Stimulated activated CD8-positive, alpha-beta memory T cell treated with anti-CD3 and anti-CD28 coated beads, Interleukin-15, amount 100 ng/mL, for 1 hour (primary cell): ENCODE results near the gene RAB36.
A peak's percentile ranks its signal among the peaks of the same experiment; 100 is the strongest.

Experiments used
- DNase-seq: peaks from one replicate; pipeline ENCODE4 v3.0.0-alpha.2; 2020; ENCODE audit warnings: low read depth

Gene RAB36, protein sequence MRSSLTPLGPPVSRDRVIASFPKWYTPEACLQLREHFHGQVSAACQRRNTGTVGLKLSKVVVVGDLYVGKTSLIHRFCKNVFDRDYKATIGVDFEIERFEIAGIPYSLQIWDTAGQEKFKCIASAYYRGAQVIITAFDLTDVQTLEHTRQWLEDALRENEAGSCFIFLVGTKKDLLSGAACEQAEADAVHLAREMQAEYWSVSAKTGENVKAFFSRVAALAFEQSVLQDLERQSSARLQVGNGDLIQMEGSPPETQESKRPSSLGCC

GRCh38 chr22:23144932-23145877 lies at the start of gene RAB36:
Gene RAB36, plus strand, starts transcription at chr22:23145477. Its CDS starts 1,140 bp downstream, at chr22:23146617.
- peak; percentile 75 for DNase-seq

GRCh38 chr22:23095733-23096342 lies 49.4 kb upstream of the RAB36 start:
- DNase-seq = no peak

DNA sequence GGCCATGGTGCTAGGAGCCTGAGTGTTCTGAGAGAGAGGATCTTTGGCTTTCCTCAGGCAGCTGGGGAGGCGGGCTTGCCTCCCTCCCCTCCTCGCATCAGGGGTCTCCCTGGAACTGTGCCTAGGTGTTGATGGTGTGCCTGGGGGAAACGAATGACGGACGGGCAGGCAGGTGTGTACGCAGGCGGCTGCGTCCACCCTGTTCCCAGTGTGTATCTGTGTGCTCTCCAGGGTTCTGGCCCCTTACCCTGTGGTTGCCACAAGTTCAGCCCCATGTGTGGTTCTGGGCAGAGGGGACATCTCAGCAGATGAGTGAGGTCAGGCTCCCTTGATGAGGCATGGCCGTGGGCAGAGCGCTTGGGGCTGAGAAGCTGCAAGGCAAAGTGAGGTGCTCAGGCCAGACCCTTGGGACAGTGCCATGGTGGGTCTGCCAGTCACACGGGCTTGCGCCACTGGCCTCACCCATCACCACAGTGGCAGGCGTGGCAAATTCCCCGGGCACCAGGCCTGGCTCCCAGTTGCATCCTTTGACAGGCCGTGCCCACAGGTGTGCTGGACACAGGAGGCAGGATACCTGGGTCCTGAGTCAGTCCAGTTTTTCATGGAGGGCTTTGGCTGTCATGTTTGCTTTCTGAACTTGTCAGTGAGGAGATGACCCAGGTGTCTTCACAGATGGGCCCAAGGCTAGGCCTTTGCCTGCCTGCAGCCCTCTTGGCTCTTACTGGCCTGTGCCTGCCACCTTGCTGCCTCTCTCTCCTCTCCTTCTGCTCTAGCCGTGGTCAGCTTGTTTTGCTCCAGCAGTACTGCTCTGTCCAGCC lies 47.7 kb upstream of the RAB36 start:
- no peak for DNase-seq

GRCh38 chr22:23098230-23098705 lies 47.0 kb upstream of the RAB36 start:
- DNase-seq = no peak

DNA sequence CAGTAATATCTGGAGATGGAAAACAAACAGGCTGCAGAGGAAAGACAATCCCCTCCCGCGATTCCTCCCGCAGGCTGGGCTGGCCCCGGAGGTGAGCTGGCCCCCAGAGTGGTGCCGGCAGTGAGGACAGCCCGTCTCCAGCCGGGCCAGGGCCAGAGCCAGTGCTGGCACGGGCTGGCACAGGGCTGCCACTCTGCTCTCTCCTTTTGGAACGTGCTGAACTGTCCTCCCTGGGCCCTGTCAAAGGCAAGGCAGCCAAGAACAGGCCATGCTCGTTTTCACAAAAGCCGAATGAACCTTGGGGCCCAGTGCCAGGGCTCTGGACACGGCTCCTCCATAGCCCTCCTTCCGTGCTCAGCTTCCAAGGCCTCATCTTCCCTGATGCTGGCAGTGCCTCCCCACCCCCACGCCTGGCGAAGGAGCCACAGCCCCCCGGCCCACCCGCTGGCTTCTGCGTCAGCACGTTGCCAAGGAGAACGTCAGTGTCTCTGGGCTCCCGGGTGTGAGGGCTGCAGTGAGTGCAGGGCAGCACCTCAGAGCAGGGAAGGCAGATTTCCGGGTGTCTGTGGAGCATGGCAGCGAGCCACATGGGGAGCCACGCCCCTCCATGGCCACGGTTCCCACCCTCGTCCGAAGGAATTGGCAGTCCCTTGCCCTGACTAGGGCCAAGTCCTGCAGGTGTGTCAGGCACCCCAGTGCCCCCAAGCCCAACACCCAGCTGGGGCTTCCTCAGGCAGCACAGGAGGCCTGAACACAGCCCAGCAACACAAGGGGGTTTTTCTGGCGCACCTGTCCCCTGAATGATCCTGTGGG lies 46.4 kb upstream of the RAB36 start:
- DNase-seq = no peak

GRCh38 chr22:23099531-23099804 lies 45.8 kb upstream of the RAB36 start:
- no peak for DNase-seq

DNA sequence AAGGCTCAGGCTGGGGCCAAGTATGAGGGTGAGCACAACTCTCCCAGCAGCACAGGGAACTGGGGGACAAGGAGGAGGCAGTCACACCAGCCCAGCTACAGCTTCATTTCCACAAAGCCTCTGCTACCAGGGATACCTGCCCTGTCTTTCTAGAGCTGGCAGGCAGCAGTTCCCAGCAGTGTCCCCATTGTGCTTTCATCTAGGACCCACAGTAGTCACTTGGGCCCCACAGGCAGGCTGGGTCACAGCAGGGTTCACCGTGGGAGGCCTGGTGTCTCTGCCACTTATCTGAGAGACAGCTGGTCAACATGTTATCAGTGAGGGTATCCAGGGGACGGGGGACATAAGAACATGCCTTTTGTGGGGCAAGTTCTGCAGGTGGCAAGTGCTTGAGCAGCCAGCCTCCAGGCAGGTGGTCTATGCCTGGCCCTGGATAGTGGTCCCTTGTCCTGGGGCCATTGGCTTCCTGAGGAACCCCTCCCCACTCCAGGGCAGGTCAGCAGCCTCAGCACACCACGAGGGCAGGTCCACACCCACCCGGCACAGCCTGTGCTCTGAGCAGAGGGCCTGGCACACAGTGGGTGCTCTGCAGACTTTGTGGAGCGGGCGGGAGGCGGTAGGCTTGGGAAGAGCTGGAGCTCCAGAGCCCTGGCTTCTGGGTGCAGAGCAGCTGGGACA lies 45.0 kb upstream of the RAB36 start:
- no peak for DNase-seq

DNA sequence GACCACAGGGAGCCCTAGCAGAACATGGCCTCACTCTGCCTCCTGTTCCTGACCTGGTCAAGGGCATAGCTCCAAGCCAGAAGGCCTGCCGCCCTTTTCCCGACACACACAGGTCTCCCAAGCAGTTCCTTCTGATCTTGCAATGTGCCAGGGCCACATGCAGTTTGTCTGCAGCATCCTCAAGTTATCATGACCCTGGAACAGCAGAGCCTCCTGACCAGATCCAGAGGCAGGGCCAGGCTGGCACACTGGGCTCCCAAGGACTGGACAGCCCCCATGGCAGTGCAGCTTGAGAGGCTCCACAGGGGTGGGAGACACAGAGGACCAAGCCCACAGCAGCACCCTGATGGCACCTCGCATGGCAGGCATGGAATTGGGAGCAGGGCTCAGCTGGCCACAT lies 43.8 kb upstream of the RAB36 start:
- DNase-seq = no peak

- DNase-seq = no peak
These were observed 43.1 kb upstream of the RAB36 start for GRCh38 chr22:23102002-23102655.

DNA sequence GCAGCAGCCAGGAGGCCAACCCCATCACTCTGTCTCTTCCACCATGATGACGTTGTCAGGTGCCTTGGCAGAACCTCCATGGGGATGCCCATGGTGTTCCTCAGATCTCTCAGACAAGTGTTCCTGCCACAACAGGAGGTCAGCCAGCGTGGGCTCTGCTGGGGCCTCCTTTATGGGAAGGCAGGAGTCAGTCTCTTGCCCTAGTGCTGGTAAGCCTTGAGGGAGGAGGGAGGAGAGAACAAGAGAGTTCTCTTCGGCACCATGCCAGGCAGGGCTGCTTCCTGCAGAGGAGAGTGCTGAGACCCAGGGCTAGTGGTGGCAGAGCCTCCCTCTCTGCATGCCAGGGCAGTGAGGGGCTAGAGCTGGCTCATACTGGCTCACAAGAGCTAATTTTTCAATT lies 42.5 kb upstream of the RAB36 start:
- no peak for DNase-seq

DNA sequence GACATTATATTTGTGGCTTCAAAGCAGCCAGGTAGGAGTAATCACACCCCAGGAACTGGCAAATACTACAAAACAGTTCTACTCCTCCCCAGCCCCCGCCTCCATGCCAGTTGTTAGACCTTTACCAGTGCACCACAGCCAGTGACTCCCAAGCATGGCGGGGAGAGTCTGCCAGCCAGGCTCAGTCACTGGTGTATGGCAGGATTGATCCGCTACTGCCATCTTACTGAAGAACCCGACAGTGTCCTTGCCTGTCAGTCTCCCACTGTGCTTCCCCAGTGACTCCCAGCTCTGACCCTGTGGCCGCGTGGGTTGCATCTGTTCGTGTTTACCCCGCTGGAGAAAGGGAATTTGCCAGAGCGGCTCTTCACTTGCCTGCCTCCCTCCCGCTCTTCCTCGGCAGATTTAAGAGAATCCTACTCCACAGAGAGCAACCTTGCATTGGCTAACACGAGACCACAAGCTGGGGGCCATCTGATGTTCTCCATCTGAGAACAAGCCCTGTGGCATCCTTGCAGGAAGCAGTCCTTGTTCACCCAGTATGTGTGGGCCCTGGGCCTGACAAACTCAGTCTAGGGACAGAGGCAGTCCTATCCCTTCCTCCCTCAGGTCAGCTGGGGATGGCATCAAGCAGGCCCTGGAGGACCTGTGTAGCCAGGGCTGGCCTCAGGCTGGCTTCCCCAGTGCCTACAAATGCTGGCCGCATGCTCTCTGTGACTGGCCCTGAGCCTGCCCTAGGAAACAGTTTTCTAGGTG lies 41.9 kb upstream of the RAB36 start:
- no peak for DNase-seq

GRCh38 chr22:23104187-23104971 lies 40.9 kb upstream of the RAB36 start:
- DNase-seq = no peak

DNA sequence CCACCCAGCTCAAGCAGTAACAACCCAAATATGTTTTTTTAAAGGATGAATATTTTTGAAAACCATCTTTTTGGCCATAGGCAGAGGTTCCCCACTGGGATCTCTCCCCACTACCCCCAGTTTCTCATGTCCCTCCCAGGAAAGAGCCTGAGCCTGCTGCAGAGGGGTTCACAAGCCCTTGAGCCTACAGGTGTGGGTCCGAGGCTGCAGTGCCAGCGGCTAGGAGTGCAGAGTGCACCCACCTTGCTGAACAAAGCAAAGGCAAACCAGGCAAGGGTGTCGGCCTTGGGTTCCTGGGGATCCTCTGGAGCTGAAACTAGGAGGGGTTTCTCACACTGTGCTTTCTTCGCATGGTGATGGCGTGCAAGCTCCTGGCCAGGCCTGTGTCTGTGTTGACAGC lies 40.0 kb upstream of the RAB36 start:
- no peak for DNase-seq

DNA sequence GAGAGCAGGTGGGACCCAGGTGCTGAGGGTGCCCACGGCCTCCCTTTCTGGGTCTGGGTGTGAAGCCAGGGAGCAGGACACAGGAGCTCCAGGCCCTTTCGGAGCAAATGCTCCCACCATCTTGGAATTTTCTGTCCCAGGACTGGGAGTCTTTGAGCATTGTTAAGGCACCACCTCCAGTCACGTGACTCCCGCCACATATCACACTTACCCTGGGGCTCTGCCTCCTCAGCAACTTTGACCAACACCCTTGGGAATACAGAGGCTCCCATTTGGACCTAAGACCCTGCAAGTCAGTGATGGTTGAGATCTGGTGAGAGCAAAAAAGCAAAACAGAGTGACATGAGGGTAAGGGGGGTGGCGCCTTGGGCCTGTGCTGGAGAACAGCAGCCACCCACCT lies 39.4 kb upstream of the RAB36 start:
- no peak for DNase-seq

GRCh38 chr22:23106344-23106743 lies 38.9 kb upstream of the RAB36 start:
- DNase-seq = no peak

DNA sequence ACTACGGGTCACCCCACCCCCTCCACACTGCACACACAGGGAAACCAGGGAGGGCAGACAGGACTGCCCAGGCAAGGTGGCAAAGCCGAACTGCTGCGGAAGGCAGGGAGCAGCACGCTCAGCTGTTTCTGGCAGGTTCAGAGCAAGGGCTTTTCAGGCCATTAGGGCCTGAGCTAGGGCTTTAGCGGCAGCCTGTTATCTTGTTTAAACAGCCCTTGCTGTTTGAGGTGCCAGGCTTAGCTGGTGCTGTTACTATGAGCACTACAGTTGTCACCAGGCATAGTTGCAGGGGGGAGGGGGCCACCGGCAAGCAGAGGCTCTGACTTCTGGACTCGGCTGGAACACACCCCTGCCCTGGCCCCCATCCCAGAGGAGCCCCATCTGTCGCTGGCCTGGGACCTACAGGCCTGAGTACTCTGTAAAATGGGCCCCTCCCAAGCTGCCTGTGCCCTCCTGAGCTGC lies 38.3 kb upstream of the RAB36 start:
- DNase-seq = no peak

DNA sequence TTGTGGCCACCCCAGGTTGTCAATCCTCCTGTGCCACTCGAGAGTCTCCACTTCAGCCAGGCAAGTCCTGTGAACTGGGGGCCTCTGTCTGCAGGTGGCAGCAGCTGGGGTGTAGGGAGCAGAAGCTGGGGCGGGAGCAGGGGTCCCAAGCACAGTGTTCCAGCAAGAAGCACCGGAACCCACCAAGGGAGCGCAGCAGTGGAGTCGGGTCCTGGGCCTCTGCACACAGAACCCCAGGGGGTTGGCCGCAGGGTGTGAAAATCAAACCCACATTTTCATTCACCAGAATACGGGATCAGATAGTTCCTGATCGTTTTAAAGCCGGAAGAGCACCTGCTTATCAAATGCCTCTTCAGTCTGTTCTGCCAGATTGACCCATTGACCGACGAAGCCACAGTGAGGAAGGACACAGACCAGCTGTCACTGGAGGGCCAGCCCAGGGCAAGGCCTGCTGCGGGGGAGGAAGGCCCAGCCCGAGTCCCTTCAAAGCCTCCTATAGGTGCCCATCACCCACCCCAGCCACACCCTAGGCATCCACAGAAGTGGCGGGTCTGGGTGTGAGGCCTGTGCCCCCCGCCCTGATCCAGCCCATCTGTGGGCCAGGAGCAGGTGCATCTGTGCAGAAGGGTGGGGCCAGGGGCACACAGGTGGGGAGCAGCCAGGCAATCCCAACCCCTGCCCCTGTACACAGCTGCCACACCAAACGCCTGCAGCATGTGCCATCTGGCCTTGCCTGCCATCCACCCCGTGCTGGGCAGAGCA lies 37.6 kb upstream of the RAB36 start:
- DNase-seq = no peak
